SK-N-SH (cell line): ENCODE results near the gene CARD8.

Experiments used
- CTCF ChIP-seq: fragments of 200-600 bp; sonication (generic); IDR thresholded peaks from 2 replicates; pipeline ENCODE4 v1.6.1; 2017; ENCODE audit warnings: antibody characterized with exemption, mild to moderate bottlenecking, moderate library complexity
- IRF3 ChIP-seq: fragments of 150-350 bp; IDR thresholded peaks from 2 replicates; pipeline ENCODE4 v1.6.1; 2016; ENCODE audit warnings: mild to moderate bottlenecking, low read depth, low read length
- MXI1 ChIP-seq: IDR thresholded peaks from 2 replicates; pipeline ENCODE4 v1.6.1; 2012; ENCODE audit warnings: mild to moderate bottlenecking, low read depth, low read length, improper control_type of control experiment
- REST ChIP-seq: IDR thresholded peaks from 2 replicates; pipeline ENCODE4 v1.6.1; 2012; ENCODE audit warnings: mild to moderate bottlenecking, low read depth, low read length, moderate library complexity
- SIN3A ChIP-seq: IDR thresholded peaks from 2 replicates; pipeline ENCODE4 v1.6.1; 2012; ENCODE audit warnings: low read depth, mild to moderate bottlenecking, low read length, moderate library complexity, borderline replicate concordance
- SMC3 ChIP-seq: IDR thresholded peaks from 2 replicates; pipeline ENCODE4 v1.6.1; 2012; ENCODE audit warnings: low read depth, low read length, improper control_type of control experiment

- TF ChIP-seq REST, result no peak
- no peak for TF ChIP-seq MXI1
- TF ChIP-seq IRF3, result no peak
- TF ChIP-seq CTCF, result no peak
- TF ChIP-seq SIN3A, result no peak
- TF ChIP-seq SMC3, result no peak
Observed at GRCh38 chr19:48194844-48195830, 60.6 kb downstream of the CARD8 start.
